ENCODE measurements around the gene UROC1.

UROC1 gene

DNA sequence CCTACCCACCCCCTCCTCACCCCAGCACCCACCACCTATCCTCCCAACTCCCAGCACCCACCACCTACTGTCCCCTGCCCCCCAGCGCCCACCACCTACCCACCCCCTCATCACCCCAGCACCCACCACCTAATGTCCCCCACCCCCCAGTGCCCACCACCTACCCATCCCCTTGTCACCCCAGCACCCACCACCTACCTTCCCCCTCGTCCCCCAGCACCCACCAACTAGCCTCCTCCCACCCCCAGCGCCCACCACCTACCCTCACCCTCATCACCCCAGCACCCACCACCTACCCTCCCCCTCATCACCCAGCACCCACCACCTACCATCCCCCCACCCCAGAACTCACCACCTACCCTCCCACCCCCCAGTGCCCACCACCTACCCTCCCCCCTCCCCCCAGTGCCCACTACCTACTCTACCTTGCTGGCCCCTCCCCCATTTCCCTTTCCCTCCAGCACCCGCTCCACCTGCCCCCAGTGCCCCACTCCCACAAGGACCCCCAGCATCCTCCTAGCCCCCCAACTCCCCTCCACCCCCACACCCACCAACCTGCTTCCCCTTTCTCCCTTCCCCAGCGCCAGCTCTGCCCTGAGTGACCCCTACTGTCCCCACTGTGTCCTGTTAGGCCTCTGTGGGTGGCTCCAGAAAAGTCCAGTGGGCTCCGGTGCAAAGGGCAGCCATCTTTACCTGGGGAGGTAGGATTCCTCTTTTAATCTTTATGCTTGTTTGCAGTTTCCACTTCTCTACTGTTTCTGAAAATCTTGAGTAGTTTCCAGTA, 1.2 kb downstream of the UROC1 start:
- no peak for DNase-seq (ENCODE audit: low read depth, low spot score)

- DNase-seq (ENCODE audit: low read depth, low spot score): no peak
Measured at GRCh38 chr3:126515066-126515706, 2.4 kb downstream of the UROC1 start.

DNA sequence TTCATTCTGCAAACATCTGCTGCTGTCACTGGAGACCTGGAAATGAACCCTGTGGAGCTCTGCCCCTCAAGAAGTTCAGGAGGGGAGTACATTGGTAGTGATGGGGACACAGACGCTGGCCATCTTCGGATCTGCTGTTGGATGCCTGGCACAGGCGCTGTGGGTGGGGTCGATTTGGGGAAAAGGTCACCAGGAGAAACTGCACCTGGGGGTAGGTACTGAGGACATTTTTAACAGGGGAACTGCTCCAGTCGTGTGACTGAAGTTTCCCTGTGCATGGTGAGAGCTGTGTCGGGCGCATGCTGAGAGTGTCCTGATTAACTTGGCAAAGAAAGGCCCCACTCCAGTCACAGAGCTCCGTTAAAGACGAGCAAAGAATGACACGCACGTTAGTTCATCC, 3.4 kb downstream of the UROC1 start:
- DNase-seq (ENCODE audit: low read depth, low spot score): no peak

DNA sequence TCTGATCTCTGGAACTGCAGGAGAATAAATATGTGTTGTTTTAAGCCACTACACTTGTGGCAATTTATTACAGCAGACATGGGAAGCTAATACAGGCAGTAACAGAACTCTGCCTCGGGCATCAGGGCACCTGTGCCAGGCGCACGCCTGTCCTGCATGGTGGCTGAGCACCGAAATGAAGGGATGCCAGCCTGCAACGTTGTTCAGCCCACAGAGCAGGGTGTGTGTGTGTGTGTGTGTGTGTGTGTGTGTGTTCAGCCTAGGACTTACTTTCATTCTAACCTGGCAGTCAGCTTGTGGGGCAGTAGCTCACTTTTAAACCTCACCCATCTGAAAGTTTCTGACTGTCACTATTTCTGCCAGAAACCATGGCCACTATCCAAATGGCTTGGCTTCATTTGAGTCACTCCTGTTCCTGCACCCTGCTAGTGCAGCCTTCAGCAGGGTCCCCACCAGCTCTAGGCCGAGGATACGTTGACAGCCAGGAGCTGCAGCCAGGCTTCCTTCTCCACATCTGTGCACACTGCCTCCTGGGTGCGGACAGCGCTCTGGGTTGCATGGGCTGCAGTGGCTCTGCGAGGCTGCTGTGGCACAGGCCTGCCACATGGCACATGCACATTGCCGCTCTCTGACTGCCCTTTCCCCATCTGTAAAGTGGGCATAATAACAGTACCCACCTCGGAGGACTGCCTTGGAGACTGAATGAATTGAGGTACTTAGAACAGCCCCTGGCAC, 4.5 kb downstream of the UROC1 start:
- DNase-seq (ENCODE audit: low read depth, low spot score): no peak

DNA sequence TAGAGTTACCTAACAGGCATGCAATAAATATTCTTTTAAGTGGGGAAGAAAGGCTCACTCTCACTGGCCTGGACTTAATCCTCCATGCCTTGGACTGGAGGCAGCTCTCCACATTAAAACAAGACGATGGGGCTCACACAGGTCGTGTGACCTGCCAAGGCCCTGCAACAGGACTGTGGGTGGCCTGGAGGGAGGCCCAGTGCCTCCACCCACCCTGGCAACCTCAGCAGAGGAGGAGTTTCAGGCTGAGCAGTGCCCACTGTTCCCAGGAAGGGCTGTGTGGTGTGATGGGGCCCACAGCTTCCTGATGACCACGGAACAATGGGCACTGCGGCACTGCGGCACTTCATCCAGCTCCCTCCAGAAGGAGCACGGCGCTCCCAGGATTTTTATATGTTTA, 5.5 kb downstream of the UROC1 start:
- DNase-seq (ENCODE audit: low read depth, low spot score): no peak

- no peak for DNase-seq (ENCODE audit: low read depth, low spot score)
Measured at GRCh38 chr3:126511291-126511690, 6.3 kb downstream of the UROC1 start.

GRCh38 chr3:126510308-126510910, 7.2 kb downstream of the UROC1 start:
- no peak for DNase-seq (ENCODE audit: low read depth, low spot score)

GRCh38 chr3:126509597-126510307, 7.8 kb downstream of the UROC1 start:
- no peak for DNase-seq (ENCODE audit: low read depth, low spot score)

DNA sequence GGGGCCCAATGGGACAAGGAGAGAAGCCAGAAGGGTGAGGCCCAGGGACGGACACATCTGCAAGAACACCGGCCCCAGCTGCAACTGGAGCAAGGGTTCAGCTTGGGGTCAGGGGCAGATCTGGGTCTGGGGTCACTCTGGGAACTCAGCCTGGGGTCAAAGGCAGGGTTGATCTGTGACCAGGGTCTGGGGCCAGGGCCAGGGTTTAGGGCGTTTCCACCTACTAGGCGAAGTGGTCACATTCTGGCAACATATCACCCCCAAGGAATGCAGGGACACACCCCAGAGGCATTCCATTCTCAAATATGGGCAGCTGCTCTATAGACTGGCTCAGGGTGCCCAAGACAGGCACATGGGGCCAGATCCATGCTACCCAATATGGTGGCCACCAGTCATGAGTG, 9.0 kb downstream of the UROC1 start:
- no peak for DNase-seq (ENCODE audit: low read depth, low spot score)

- no peak for DNase-seq (ENCODE audit: low read depth, low spot score)
Measured at GRCh38 chr3:126507886-126508285, 9.7 kb downstream of the UROC1 start.

- DNase-seq (ENCODE audit: low read depth, low spot score): no peak
Measured at GRCh38 chr3:126503701-126504100, 13.9 kb downstream of the UROC1 start.

DNA sequence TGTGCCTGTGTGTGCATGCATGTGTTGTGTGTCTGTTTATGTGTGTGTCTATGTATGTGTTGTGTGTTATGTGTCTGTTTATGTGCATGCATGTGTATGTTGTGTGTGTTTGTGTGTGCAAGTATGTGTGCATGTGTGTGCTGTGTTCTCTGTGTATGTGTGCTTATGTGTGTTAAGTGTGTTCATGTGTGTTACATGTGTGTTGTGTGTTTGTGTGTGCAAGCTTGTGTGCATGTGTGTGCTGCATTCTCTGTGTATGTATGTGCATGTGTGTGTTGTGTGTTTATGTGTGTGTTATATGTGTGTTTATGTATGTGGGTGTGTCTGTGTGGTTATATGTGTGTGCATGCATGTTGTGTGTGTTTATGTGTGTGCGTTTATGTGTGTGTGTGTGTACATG, 14.9 kb downstream of the UROC1 start:
- DNase-seq (ENCODE audit: low read depth, low spot score): no peak

DNA sequence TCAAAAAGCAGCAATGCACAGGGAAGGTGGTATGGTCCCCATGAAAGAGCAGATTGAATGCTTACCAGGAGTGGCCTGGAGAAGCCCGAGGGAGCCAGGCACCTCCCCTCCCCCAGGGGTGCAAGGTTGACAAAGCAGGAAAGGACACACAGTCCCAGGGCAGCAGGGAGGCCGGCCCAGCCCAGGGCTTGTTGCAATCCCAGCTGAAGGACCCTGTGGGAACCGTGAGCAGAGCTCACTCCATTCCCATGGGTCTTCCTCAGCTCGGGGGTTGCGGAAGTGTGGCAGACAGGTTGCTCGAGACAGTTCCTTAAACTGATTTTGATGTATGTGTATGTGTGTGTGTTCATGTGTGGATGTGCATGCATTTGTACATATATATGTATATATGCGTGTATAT, 15.8 kb downstream of the UROC1 start:
- DNase-seq (ENCODE audit: low read depth, low spot score): no peak

- DNase-seq (ENCODE audit: low read depth, low spot score): no peak
Measured at GRCh38 chr3:126501054-126501453, 16.5 kb downstream of the UROC1 start.

GRCh38 chr3:126500016-126500415, 17.6 kb downstream of the UROC1 start:
- no peak for DNase-seq (ENCODE audit: low read depth, low spot score)

DNA sequence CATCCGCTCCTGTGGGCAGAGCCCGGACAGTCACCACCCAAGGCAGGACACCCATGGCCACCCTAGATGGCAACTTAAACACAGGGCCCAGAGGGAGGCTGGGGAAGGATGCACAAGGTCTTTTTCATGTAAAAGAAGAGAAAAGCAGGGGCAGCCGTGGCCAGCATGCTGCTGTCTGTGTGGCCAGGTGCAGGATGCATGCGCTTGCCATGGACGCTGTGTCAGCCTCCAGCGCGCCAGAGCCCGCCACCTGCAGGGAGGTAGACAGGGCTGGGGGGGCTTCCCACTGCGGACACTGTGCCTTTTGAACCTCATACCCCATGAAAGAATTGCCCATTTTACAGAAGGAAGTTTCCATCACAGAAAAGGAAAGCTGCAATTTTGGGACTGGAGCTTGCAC, 18.2 kb downstream of the UROC1 start:
- DNase-seq (ENCODE audit: low read depth, low spot score): no peak

DNA sequence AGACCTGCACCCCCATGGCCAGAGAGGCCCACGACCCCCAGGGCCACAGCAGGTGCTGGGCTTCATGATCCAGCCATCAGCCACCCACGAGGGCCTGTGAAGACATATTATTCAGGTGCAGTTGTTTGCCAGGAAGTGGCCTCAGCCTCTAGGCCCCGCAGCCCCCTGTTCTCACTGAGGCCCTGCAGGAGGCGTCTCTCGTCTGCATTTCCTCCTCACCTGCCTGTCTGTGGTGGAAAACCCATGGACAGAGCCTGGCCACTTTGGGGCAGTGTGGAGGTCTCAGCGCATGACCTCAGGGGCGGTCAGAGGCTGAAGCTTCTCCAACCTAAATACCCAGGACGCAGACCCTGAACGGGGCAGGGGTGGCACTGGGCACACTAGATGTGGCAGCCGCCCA, 18.6 kb downstream of the UROC1 start:
- DNase-seq (ENCODE audit: low read depth, low spot score): no peak

DNA sequence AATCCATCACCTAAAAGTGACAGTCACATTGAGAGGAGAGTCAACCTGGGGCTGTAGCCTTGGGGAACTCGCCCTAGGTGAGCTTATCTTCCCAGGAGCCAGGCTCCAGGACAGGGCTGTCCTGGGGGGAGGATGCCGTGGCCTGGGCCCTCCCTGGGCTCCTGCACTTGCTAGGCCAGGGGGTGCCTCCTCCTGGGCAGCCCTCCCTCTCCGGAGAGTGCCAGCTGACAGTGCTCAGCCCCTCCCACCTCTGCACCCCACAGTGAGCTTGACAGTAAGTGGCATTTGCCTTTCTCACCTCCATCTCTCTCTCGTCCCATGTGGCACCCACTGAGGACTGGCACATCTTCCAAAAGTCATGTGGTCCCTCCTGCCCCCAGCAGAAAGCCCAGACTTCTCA, 19.1 kb downstream of the UROC1 start:
- no peak for DNase-seq (ENCODE audit: low read depth, low spot score)

- no peak for DNase-seq (ENCODE audit: low read depth, low spot score)
Measured at GRCh38 chr3:126497956-126498355, 19.6 kb downstream of the UROC1 start.

GRCh38 chr3:126496894-126497850, 20.4 kb downstream of the UROC1 start:
- no peak for DNase-seq (ENCODE audit: low read depth, low spot score)

DNA sequence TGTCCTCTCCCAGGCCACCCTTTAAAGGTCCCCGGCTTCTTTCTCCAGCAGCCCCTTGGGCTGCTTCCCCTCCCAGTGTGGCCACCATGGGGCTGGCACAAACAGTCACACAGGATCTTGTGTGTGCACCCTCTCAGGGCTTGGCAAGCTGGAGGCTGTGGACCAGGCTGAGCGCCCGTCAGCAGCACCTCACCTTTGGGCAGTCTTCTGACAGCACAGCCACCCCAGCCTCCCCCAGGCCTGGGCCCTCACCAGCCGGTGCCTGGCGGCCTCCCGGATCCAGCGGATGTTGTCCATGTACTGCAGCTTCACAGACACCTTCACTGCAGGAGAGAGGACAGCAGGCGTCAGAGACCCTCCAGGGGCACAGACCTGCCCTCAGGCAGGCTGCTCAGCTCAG, 21.8 kb downstream of the UROC1 start:
- no peak for DNase-seq (ENCODE audit: low read depth, low spot score)
